HepG2 (cell line): ENCODE data around the gene SERHL2. TPM values are rescaled to one million over a fixed set of nuclear protein-coding genes. Genes with fewer than 3 reads are reported as not detected.
"Not testable (repeated sequence)": the region's sequence is repeated elsewhere in the genome, so short reads cannot be mapped to it uniquely, and the experiment has no call there.

Source experiments
- ATAC-seq: fragments of 200-7000 bp; cut with Tn5 transposase; 3 replicates; pipeline ENCODE4 v1.9.1; 2020; ENCODE audit warnings: mild to moderate bottlenecking, moderate library complexity
- BruUV-seq: library from RNA; stranded (reverse); fragments of 400-500 nt; replicated peaks from 2 replicates; lab custom pipeline; 2021; lab: Mats Ljungman, UMichigan
- CTCF ChIA-PET: fragments of 300-600 bp; formaldehyde crosslinking; extraction: SDS; loops from one replicate; lab custom pipeline; 2021; ENCODE audit warnings: low total read pairs, inconsistent platforms, low intra/inter-chr PET ratio; lab: Yijun Ruan, JAX
- POLR2A ChIA-PET: fragments of 350-600 bp; sonication (Branson Sonifier 250); formaldehyde crosslinking; loops from one replicate; lab custom pipeline; 2020; ENCODE audit warnings: antibody characterized with exemption, inconsistent platforms; lab: Yijun Ruan, JAX
- DNase-seq: peaks from one replicate; pipeline ENCODE4 v3.0.0-alpha.2; 2015; ENCODE audit warnings: low spot score
- FAIRE-seq: peaks from 3 replicates; lab custom pipeline; 2011; peaks lifted over from hg19 to GRCh38; lab: Jason Lieb, UNC
- H2AFZ ChIP-seq: one replicate; pipeline ENCODE4 v1.6.1; 2011; ENCODE audit warnings: low read length, inconsistent platforms
- H3K27ac ChIP-seq: fragments of 300-600 bp; 3 replicates; pipeline ENCODE4 v1.8.0; 2011; ENCODE audit warnings: mixed run types, mild to moderate bottlenecking, mixed read lengths, low read length, inconsistent platforms; ENCODE audit not compliant: insufficient read depth; ENCODE audit errors: extremely low read length
- H3K27me3 ChIP-seq, 2 experiments: fragments of 200-600 bp in 1 of 2; 2 replicates in 1 of 2; 3 replicates in 1 of 2; pipeline versions ENCODE4 v1.6.0 to v1.8.0; 2011; ENCODE audit warnings: low read length in 2 of 2, mild to moderate bottlenecking in 2 of 2, moderate library complexity in 2 of 2, inconsistent platforms in 1 of 2; ENCODE audit not compliant: insufficient read depth in 2 of 2, control insufficient read depth in 1 of 2
- H3K36me3 ChIP-seq, 2 experiments: fragments of 200-600 bp in 1 of 2; replicated peaks in 1 of 2; 2 replicates in 1 of 2; 3 replicates in 1 of 2; pipeline versions ENCODE4 v1.5.1 to v1.8.0; 2011; ENCODE audit warnings: low read length in 2 of 2, inconsistent platforms in 1 of 2; ENCODE audit not compliant: insufficient read depth in 2 of 2, control insufficient read depth in 1 of 2
- H3K4me1 ChIP-seq: 2 replicates; pipeline ENCODE4 v1.5.1; 2012; ENCODE audit warnings: low read length, inconsistent platforms; ENCODE audit not compliant: insufficient read depth
- H3K4me2 ChIP-seq: 2 replicates; pipeline ENCODE4 v1.6.0; 2011; ENCODE audit warnings: low read depth, low read length, inconsistent platforms
- H3K4me3 ChIP-seq, 3 experiments: fragments of 200-600 bp in 1 of 3; sonication (generic), shearing (Covaris generic) in 1 of 3; replicated peaks in 1 of 3; 2 replicates each; pipeline ENCODE4 v1.5.1; 2011 to 2016; ENCODE audit warnings: low read length in 3 of 3, inconsistent platforms in 2 of 3, low read depth in 2 of 3, mild to moderate bottlenecking in 2 of 3, control low read depth in 1 of 3, mixed read lengths in 1 of 3; ENCODE audit not compliant: insufficient read depth in 1 of 3
- H3K79me2 ChIP-seq: one replicate; pipeline ENCODE4 v1.6.1; 2011; ENCODE audit warnings: low read length, inconsistent platforms; ENCODE audit not compliant: insufficient read depth
- H3K9ac ChIP-seq: 2 replicates; pipeline ENCODE4 v1.6.0; 2011; ENCODE audit warnings: mild to moderate bottlenecking, low read depth, low read length, inconsistent platforms; ENCODE audit not compliant: insufficient read depth
- H3K9me3 ChIP-seq: 2 replicates; pipeline ENCODE4 v1.5.1; 2012; ENCODE audit warnings: mild to moderate bottlenecking, low read length
- H4K20me1 ChIP-seq: 2 replicates; pipeline ENCODE4 v1.6.0; 2011; ENCODE audit warnings: inconsistent platforms, mild to moderate bottlenecking, low read length, moderate library complexity; ENCODE audit not compliant: insufficient read depth
- AGO2 ChIP-seq: fragments of 200-400 bp; formaldehyde crosslinking; optimal IDR thresholded peaks from 2 replicates; pipeline ENCODE3; 2017; ENCODE audit warnings: mild to moderate bottlenecking, low read depth, low read length, moderate library complexity
- ATF5 ChIP-seq: sonication (generic); formaldehyde crosslinking; IDR thresholded peaks from 2 replicates; pipeline ENCODE4 v1.4.0; 2020; ENCODE audit warnings: mild to moderate bottlenecking, low read depth, missing genetic modification reagents
- KLF12 ChIP-seq: sonication (generic); formaldehyde crosslinking; IDR thresholded peaks from 2 replicates; pipeline ENCODE4 v1.4.0; 2020; ENCODE audit warnings: missing genetic modification reagents, borderline replicate concordance
- MYC ChIP-seq: sonication (generic); formaldehyde crosslinking; IDR thresholded peaks from 2 replicates; pipeline ENCODE4 v1.9.0; 2021; ENCODE audit warnings: missing genetic modification reagents, borderline replicate concordance
- NFRKB ChIP-seq: fragments of 450-650 bp; IDR thresholded peaks from 2 replicates; pipeline ENCODE4 v1.6.1; 2017
- POLR2G ChIP-seq: fragments of 200-400 bp; formaldehyde crosslinking; IDR thresholded peaks from 2 replicates; pipeline ENCODE4 v1.6.1; 2018; ENCODE audit warnings: mild to moderate bottlenecking, low read depth, low read length, moderate library complexity
- RFXAP ChIP-seq: sonication (generic); formaldehyde crosslinking; IDR thresholded peaks from 2 replicates; pipeline ENCODE4 v1.4.0; 2020; ENCODE audit warnings: missing genetic modification reagents, borderline replicate concordance
- SMAD9 ChIP-seq: sonication (generic); formaldehyde crosslinking; IDR thresholded peaks from 2 replicates; pipeline ENCODE4 v1.5.1; 2020; ENCODE audit warnings: mild to moderate bottlenecking, missing genetic modification reagents
- ZBTB43 ChIP-seq: sonication (generic); formaldehyde crosslinking; conservative IDR thresholded peaks from 2 replicates; pipeline ENCODE4 v1.4.0; 2020; ENCODE audit warnings: missing genetic modification reagents
- ZNF17 ChIP-seq: sonication (generic); formaldehyde crosslinking; IDR thresholded peaks from 2 replicates; pipeline ENCODE4 v1.5.0; 2020; ENCODE audit warnings: mild to moderate bottlenecking, missing genetic modification reagents
- WGBS: methylation state at CpG from one replicate; pipeline ENCODE4 v1.1.6; 2017; ENCODE audit warnings: low lambda C conversion rate; 5-methylcytosine and 5-hydroxymethylcytosine counted together
- in situ Hi-C: cut with HindIII; loops from 2 replicates; pipeline ENCODE4 v1.10.0; 2017; ENCODE audit warnings: low pct_unique_long_range_greater_than_20kb; ENCODE audit not compliant: extremely low pct_ligation_motif_present
- intact Hi-C: fragments of 100-400 bp; cut with micrococcal nuclease; formaldehyde crosslinking; loops from one replicate; pipeline ENCODE4 v1.10.0; 2022; ENCODE audit not compliant: unreplicated experiment
- polyA plus RNA-seq, 8 experiments: library from polyadenylated mRNA; depleted of rRNA in 3 of 8; stranded (reverse) in 7 of 8; unstranded in 1 of 8; fragments of >200 nt; fragmentation: Illumina TruSeq in 4 of 8; extraction: Trizol in 4 of 8; gene quantifications; 2 replicates each; pipeline versions ENCODE4 v1.2.1 to v1.2.3, GENCODE V29; 2011 to 2016; ENCODE audit warnings: low read depth in 4 of 8, missing spikeins in 1 of 8, mixed read lengths in 1 of 8; ENCODE audit not compliant: insufficient read depth in 1 of 8
- total RNA-seq, 5 experiments: library from RNA; depleted of rRNA; stranded (reverse); fragments of >200 nt; fragmentation: Illumina TruSeq; extraction: Trizol; gene quantifications; 2 replicates each; pipeline ENCODE4 v1.2.3, GENCODE V29; 2016; ENCODE audit warnings: low read depth in 1 of 5
- TF ChIP-seq, protein P1 (sequence below): sonication (generic); formaldehyde crosslinking; IDR thresholded peaks from 2 replicates; pipeline ENCODE4 v1.4.0; 2020; ENCODE audit warnings: missing genetic modification reagents, borderline replicate concordance

Gene SERHL2
- total and polyA plus RNA-seq, 2 of the 13 experiments (the other 11 are each of a cell fraction or from before 2014, with no cell fraction given) = 1.0 to 1.8 TPM

DNA sequence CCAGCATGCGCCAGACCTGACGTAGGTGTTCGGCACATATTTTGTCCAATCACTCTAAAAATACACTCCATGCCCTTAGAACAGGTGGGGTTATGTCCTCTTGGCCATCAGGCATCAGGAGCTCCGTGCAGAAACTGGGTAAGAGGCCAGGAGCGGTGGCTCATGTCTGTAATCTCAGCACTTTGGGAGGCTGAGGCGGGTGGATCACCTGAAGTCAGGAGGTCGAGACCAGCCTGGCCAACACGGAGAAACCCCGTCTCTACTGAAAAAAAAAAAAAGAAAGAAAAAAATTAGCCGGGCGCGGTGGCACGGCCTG is 62.1 kb downstream of the SERHL2 start:
- intact Hi-C loops = loop anchor here (10.0 kb wide), 1 partner anchor 101 kb away; the partner anchor contains the start of gene RRP7A
- Histone ChIP-seq H3K36me3 (peaks cover 11 to 15% of the 10 kb centered on the region in 2 experiments; a peak in 4 of 5 replicates), H3K9ac (peak overlapping the region; percentile 94), H3K4me2 (peak overlapping the region; percentile 99), H3K4me3 (peak overlapping the region; percentile 17 to 90 (median 78); a peak in 5 of 6 replicates), H4K20me1 (peaks cover 12% of the 10 kb centered on the region), H3K4me1 (peaks cover 43% of the 10 kb centered on the region), H3K27ac (peak overlapping the region; percentile 93), H3K79me2 (peaks cover 35% of the 10 kb centered on the region)
- H2AFZ ChIP-seq, FAIRE-seq, CTCF ChIA-PET, in situ Hi-C loops, DNase-seq, BruUV-seq, H3K27me3 ChIP-seq, H3K9me3 ChIP-seq: not testable (repeated sequence)
- peak; percentile 1 for TF ChIP-seq AGO2
- WGBS = 4% methylated on average over 13 of the region's 13 CpGs
- ATAC-seq = peak; percentile 4
- POLR2A ChIA-PET = interaction anchor here (0.6 to 3.3 kb wide), 25 partner anchors 9 to 947 kb away, joined by 3 to 54 read pairs (median 4); partner anchors contain the start of genes ARFGAP3, CYB5R3 and SERHL2

DNA sequence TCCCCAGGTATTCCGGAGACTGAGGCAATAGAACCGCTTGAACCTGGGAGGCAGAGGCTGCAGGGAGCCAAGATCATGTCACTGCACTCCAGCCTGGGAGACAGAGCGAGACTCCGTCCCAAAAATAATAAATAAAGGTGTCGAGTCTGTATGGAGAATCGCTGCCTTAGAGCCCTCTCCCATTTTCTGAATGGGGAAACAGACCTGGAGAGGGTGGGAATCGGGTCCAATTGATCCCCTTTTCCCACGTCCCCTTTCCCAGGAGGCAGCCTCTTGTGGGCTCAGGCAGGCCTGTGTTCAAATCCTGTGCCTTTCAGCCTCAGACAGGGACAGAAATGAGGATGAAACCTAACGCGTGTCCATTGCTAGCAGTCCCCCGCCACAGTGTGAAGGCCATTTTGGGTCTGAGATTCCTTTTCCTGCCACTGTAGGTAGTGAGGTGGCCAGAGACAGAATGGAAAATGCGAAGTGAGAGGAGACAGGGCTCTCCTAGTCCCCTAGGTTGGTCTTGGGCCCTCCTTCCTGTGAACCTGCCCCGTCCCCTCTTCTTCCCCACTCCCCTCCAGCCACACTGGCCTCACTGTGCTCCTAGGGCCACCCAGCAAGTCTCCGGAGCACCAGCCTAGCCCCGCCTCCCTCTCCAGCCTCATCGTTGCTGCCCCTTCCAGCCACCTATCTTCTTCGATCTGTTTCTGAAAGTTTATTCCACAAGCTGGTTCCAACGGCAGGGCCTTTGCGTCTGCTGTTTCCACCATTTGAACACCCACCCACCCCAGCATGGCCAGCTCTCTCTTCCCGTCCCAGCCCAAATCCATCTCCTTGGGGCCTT is 63.6 kb downstream of the SERHL2 start:
- Histone ChIP-seq H3K9ac (0 out of 2 replicates have a peak overlapping the region, but pooled peaks have one; percentile 16), H3K9me3 (no peaks in the 10 kb centered on the region), H3K4me3 (no peak overlapping the region), H3K36me3 (peaks cover 17% of the 10 kb centered on the region in 2 experiments; a peak in 4 of 5 replicates), H3K27me3 (no peaks in the 10 kb centered on the region; a peak in 1 of 5 replicates), H3K4me2 (no peak overlapping the region), H3K4me1 (peaks cover 28% of the 10 kb centered on the region), H4K20me1 (peaks cover 7% of the 10 kb centered on the region), H3K27ac (peak overlapping the region; percentile 14), H2AFZ (no peak overlapping the region), H3K79me2 (peaks cover 19% of the 10 kb centered on the region)
- intact Hi-C loops = loop anchor here (10.0 kb wide), 1 partner anchor 103 kb away; the partner anchor contains the start of gene RRP7A
- no peak for FAIRE-seq
- ATAC-seq = no peak
- no TSS peak for BruUV-seq
- DNase-seq = no peak
- in situ Hi-C loops = no loop called here
- ChIA-PET POLR2A (no interaction called here), CTCF (no interaction called here)
- WGBS = 77% methylated on average over 19 of the region's 20 CpGs
- no peak for TF ChIP-seq ZBTB43 (CRISPR knock-in tag)
- TF ChIP-seq NFRKB = no peak
- peak; percentile 37; the same call in 1 of the 2 replicates for TF ChIP-seq KLF12
- TF ChIP-seq MYC (CRISPR knock-in tag) = peak; percentile 21; the same call in 1 of the 2 replicates
- TF ChIP-seq ZNF17 (CRISPR knock-in tag) = no peak
- no peak for TF ChIP-seq ATF5
- TF ChIP-seq RFXAP (CRISPR knock-in tag) = peak; percentile 11; the same call in 1 of the 2 replicates
- TF ChIP-seq, protein P1, sequence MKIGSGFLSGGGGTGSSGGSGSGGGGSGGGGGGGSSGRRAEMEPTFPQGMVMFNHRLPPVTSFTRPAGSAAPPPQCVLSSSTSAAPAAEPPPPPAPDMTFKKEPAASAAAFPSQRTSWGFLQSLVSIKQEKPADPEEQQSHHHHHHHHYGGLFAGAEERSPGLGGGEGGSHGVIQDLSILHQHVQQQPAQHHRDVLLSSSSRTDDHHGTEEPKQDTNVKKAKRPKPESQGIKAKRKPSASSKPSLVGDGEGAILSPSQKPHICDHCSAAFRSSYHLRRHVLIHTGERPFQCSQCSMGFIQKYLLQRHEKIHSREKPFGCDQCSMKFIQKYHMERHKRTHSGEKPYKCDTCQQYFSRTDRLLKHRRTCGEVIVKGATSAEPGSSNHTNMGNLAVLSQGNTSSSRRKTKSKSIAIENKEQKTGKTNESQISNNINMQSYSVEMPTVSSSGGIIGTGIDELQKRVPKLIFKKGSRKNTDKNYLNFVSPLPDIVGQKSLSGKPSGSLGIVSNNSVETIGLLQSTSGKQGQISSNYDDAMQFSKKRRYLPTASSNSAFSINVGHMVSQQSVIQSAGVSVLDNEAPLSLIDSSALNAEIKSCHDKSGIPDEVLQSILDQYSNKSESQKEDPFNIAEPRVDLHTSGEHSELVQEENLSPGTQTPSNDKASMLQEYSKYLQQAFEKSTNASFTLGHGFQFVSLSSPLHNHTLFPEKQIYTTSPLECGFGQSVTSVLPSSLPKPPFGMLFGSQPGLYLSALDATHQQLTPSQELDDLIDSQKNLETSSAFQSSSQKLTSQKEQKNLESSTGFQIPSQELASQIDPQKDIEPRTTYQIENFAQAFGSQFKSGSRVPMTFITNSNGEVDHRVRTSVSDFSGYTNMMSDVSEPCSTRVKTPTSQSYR = no peak
- no peak for TF ChIP-seq SMAD9 (CRISPR knock-in tag)
- TF ChIP-seq POLR2G = peak; percentile 82
